ENCODE measurements around the gene GRK1.

DNA sequence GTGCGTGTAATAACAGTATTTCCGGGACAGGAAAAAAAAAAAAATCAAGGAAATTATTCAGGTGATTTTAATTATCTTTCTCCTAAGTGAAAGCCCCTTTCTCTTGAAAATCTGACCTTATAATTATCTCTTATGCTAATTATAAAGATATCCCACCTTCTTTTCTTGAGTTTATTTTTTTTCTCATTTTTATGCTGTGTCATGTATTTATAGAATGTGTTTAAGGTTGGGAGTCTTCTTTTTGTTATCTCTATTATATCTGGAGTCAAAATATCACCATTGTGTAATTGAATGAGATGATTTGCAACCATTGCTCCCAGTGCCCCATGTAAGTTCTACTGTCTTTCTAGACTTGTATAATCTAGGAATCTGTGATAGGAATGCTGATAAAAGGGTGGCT is 95.1 kb downstream of the GRK1 start:
- TF ChIP-seq, protein P1, sequence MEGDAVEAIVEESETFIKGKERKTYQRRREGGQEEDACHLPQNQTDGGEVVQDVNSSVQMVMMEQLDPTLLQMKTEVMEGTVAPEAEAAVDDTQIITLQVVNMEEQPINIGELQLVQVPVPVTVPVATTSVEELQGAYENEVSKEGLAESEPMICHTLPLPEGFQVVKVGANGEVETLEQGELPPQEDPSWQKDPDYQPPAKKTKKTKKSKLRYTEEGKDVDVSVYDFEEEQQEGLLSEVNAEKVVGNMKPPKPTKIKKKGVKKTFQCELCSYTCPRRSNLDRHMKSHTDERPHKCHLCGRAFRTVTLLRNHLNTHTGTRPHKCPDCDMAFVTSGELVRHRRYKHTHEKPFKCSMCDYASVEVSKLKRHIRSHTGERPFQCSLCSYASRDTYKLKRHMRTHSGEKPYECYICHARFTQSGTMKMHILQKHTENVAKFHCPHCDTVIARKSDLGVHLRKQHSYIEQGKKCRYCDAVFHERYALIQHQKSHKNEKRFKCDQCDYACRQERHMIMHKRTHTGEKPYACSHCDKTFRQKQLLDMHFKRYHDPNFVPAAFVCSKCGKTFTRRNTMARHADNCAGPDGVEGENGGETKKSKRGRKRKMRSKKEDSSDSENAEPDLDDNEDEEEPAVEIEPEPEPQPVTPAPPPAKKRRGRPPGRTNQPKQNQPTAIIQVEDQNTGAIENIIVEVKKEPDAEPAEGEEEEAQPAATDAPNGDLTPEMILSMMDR (IDR thresholded peaks at IDR 0.05), result no peak
- TF ChIP-seq POLR2A (IDR thresholded peaks at IDR 0.05), result no peak

Data from Peyer's patch (tissue), 4 donors.